GM19467 (cell line): ENCODE measurements around the gene LAMC1.

ENCODE experiments used
- ATAC-seq: cut with Tn5 transposase; IDR thresholded peaks from one replicate; pipeline ENCODE4 v1.9.1; 2021; ENCODE audit warnings: mild to moderate bottlenecking, moderate library complexity; ENCODE audit not compliant: unreplicated experiment

Gene LAMC1

DNA sequence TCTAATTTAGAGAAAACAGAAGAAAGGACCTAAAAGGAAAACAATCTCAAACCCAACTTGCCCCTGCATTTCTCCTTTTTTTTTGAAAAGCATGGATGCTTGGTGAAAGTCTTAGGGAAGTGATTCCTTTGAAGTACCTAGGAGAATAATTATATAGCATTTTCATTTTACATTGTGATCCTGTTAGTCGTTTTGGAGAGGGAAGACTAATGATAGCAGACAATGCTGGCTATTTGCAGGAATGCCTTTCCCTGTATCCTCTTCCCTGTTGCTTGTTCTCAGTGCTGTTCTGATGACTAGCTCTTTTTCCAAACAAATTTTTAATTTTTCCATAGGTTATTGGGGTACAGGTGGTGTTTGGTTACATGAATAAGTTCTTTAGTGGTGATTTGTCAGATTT is 53.9 kb downstream of the LAMC1 start:
- ATAC-seq = no peak

DNA sequence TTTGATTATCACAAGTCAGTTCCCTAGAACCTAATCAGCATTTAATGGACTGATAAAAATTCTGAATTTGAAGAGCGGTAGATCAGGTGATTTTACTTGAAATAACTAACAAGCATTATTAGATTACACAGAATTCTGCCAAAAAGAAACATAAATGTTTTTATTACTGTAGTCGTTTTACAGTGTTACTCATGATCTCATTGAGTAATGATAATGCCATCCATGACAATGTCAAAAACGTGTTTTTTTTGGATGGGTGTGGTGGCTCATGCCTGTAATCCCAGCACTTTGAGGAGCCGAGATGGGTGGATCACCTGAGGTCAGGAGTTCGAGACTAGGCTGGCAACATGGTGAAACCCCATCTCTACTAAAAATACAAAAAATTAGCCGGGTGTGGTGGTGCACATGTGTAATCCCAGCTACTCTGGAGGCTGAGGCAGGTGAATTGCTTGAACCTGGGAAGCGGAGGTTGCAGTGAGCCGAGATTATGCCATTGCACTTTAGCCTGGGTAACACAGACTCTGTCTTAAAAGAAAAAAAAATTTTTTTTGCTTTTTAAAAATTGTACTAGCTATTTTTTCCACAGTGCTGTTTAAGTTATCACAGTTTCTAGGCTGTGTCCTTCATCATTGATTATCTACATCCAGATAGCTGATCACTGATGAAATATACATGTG is 56.6 kb downstream of the LAMC1 start:
- no peak for ATAC-seq

DNA sequence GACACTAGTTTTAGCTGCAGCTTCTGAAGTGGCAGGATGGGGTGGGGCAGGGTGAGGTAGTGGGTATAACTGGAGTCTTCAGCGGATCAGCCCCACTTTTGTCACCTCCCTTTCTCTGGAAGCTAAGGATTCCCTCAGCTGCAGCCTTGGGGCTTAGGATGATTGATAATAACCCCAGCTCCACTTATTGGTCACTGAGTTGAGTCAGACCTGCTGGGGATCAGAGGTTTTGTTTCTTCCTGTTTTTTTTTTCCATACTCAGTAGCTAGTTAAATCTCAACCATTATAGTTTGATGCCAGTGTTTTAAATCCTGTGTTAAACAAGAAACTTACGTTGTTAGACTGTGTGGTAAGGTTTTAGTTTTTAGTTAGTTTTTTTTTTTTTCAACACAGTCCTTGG is 57.2 kb downstream of the LAMC1 start:
- no peak for ATAC-seq

DNA sequence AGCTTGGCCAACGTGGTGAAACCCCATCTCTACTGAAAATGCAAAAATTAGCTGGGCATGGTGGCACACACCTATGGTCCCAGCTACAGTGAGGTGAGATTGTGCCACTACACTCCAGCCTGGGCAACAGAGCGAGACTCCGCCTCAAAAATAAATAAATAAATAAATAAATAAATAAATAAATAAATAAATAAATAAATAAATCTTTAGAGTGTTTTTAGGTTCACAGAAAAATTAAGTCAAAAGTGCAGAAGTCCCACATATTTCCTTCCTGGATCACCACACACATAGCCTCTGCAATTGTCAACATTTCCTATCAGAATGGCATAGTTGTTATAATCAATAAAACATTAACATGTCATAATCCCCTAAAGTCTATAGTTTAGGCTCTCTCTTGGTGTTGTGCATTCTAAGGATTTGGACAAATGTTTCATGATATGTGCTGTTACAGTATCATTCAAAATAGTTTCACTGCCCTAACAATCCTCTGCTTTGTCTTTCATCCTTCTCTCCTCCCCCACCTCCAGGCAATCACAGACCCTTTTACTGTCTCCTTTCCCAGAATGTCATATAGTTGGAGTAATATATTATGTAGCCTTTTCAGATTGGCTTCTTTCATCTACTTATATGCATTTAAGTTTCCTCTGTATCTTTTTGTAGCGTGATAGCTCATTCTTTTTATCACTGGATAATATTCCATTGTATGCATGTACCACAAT is 58.3 kb downstream of the LAMC1 start:
- ATAC-seq = no peak

DNA sequence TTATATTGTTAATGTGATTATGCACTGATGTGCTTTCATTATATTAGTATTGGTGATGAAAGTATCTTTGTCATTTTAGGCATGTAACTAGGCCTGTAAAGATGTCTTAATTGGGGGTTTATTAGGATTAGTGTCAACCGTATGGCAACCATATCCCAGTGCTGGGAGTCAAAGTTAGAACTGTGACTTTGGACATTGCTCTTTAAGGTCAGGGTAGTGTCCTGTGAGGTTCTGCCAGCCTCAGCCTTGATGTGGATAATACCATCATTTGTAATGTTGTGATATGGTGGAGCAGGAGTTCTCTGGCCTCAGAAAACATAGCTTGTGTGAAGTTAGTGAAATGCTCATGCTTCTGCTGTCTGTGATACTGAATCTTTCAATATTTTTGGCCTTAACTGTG is 59.4 kb downstream of the LAMC1 start:
- no peak for ATAC-seq

DNA sequence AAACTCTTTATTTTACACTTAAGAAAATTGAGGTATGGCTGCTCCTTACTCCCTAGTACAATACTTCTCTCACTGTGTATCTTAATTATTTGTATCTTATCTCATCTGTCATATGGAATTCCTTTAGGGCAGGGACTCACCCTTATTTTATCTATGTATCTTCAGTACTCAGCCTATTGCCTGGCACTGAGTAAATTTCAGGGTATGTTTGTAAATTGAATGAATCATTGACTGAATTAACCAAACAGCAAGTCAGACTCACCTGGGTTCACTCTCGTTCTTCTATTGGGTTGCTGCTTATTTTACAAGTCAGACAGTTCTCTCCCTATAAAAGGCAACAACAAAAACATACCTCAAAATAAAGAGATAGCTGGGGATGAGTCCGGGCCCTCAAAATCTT is 63.8 kb downstream of the LAMC1 start:
- ATAC-seq = no peak

DNA sequence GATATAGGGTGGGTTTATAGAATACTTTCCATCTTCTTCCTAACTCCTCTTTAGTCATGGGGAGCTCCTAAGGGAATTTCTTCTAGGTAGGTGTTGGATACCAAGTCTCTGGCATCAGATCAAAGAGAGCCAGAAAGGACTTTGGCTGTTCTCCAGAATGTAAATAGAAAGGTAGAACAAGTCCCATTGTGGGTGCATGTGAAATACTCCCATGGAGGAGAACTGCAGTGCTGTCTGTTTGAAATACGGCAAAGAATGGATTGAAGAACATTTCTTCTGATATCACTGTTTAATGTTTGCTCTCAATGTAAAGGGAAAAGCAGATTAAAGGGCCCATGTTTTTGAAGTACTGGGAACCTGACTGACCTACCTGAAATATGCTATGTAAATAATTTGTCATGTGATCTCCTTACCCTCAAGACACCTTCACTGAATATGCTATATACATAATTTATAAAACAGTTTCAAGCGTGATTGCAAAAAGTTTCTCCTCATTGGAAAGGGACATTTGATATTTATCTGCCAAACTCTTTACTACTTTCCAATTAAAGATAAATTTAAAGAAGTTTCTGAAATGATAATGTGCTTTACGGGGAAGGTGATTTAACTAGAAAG is 65.9 kb downstream of the LAMC1 start:
- no peak for ATAC-seq

DNA sequence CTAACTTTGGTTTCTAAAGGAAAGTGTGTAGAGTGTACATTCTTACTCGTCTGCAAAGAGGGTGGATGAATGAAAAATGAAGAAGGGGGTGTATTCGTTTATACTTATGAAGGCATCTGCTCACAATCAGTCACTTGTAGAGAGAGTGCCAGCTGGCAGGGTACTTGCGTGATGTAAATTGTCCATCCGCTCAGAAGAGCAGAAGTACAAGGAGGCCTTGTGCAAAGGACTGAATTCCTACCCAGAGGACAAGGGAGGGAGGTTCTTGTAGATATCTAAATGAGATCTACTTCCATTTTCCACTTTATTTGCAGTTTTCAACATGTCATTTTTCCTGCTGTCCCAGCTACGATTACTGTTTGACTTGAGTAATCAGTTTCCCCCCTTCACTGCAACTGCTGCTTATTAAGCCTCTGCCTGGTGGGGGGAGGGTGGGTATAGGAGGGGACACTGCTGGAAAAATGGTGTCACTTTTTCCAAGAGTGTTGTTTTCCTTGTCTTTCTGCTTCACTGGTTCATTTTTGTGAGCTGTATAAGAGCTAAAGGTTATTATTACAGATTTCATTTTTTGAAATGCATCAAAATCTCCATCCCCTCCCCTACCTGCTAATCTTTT is 67.3 kb downstream of the LAMC1 start:
- no peak for ATAC-seq

DNA sequence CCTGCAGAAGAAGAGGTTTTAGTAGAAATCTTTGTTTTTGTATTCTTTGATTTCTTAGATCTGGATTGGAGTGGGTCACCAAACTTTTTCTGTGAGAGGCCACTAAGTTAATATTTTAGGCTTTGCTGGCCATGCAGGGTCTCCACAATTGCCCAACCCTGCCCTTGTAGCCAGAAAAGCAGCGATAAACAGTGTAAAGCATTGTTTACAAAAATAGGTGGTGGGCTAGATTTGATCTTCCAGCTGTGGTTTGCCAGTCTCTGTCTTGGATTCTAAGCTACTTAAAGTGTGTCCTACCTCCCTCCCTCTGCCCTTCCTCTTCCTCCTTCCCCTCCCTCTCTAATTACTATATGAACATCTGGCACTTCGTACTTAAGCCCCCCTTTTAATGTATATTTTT is 68.0 kb downstream of the LAMC1 start:
- ATAC-seq = no peak

DNA sequence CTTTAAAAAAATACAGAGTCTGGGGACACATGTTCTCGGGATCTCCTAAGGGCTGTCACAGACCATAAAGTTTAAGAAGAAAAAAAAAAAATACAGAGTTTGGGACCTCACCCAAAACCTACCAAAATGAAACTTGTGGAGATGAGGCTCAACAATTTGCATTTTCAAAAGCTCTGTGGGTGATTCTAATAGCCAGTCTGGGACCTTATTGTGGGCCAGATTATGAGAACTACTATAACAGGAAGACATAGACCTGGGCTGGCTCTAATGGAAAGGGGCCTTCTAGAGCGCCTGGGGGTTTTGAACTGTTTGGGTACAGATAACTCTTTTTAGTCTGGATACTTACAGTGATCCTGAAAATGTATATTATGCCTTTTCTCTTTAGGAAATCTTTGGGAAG is 69.1 kb downstream of the LAMC1 start:
- ATAC-seq = no peak

DNA sequence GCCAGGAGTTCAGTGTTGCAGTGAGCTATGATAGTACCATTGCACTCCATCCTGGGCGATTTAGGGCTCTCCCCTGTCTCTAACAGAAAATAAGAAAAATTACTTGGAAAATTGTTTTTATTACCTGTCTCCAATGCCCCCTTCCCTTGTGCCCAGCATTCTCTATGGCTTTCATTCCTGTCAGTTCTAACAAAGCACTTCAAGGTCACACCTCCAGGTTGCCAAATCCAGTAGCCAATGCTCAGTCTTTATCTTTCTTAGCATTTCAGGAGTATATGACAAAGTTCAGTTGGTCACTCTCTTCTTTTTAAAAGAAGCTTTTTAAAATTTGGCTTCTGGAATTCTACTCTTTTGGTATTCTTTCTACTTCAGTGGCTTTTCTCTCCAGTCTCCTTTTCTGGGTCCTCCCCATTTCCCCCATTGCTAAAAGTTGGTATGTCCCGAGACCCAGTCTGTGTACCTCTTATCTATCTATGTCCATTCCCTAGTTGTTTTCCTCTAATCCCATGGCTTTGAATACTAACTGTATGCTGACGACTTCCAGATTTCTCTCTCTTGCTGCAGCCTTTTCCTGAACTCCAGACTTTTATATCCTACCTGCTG is 69.9 kb downstream of the LAMC1 start:
- ATAC-seq = no peak

DNA sequence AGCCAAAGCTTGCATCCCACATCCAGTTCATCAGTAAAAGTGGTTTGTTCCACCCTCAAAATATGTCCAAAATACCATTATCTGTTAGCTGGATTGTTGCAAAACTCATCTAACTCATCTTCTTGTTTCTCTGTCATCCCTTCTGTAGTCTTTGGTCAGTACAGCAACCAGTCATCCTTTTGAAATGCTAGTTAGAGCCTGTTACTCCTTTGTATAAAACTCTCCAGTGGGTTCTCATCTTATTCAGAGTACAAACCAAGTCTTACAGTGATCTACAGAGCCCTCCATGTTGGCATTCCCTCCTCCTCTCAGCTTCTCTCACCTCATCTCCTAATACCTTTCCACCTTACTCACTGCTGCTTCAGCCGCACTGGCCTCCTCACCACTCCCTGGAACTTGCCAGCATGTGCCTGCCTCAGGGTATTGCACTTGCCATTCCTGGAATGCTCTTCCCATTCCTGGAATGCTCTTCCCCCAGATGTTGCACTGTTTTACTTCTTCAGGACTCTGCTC is 70.6 kb downstream of the LAMC1 start:
- no peak for ATAC-seq

DNA sequence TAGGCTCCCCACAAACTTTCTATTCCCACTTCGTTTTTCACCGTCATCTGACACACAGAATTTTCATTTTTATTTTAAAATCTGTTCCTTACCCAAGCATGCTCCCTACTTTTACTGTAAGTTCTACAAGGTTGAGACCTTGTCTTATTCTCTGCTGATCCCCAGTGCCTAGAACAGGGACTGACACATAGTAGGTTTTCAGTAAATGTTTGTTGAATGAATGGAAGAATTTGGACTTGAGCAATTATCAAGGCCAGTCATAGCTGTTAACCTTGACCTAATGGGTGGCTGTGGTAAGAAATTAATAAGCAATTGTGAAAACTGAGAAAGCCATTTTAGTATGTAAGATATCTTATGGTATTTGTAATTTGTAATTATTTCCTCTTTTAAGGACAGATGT is 71.1 kb downstream of the LAMC1 start:
- no peak for ATAC-seq

DNA sequence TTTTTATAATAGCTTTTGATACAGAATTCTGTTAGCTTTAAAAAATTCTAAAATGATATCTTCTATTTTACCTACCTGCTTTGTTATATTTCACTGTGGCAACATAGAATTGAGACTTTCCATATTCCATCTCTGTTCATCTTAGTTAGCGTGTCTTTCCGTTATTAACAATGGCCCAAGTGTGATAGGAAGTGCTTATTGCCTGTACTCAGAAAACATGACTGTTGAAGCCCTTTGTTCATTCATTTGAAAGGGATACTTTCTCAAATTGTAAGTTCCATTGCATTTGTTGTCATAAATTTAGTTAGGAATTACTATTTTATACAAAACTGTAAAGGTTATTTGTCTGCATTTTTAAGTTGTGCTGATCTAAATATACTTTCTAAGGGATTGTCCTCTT is 73.1 kb downstream of the LAMC1 start:
- no peak for ATAC-seq

DNA sequence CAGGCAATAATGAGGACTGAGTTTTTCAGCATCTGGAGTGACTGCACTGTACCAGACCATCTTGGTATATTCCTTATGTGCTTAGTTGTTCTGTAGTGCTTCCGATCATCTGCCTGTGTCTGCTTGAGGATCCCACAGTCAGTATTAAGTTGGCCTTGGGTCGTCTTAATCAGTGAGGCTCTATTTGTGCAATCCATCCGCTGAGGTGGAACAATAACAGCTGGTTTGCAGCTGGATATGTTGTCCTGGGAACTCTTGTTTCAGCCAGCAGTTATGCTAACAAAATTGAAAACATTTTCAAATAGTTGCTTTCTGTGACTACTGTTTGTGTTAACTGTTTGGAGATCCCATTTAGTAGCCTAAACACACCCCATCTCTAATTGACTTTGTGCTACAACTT is 73.7 kb downstream of the LAMC1 start:
- no peak for ATAC-seq

DNA sequence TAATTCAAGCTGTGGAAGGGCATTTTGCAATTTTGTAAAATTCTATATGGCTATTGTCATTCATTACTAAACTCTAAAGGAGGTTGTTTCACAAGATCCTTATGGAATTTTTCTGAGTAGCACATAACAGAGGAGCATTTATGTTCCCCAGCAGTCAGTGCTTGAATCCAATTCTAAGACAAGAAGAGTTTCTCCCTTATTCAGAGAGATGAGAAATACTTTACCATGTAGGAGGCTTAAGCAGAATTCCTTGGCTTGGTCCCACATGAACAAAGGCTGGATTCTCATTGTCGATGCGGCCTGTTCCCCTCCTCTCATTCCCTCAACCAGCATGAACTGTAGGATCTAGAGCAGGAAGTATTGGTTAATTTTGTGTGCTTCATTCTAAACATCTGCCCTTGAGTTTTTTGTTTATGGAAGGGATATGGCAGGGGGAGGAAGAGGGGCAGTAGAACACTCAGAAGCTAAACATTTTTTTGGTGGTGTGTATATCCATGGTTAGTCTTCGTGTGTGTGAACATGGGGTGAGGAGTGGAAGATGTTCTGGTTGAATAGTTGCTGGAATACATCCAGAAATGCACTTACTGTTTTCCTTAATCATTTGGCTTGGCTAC is 74.3 kb downstream of the LAMC1 start:
- no peak for ATAC-seq

DNA sequence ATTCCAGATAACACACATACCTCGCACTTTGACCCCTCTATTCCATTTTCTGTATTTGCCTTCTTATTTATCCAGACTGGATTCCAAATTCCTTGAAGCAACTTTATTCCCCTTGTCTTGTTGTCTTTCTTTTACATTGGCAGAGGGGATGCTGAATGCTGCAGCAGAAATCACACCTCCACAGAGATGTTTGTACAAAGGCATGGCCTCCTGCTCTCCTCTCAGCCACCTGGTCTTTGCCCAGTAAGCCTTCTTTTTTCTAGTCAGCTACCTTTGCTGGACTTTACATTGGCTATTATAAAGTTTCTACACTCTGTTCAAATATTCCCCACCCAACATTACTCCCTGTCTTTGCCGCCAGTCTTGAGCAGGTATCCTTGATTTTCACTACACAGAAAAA is 75.1 kb downstream of the LAMC1 start:
- no peak for ATAC-seq

DNA sequence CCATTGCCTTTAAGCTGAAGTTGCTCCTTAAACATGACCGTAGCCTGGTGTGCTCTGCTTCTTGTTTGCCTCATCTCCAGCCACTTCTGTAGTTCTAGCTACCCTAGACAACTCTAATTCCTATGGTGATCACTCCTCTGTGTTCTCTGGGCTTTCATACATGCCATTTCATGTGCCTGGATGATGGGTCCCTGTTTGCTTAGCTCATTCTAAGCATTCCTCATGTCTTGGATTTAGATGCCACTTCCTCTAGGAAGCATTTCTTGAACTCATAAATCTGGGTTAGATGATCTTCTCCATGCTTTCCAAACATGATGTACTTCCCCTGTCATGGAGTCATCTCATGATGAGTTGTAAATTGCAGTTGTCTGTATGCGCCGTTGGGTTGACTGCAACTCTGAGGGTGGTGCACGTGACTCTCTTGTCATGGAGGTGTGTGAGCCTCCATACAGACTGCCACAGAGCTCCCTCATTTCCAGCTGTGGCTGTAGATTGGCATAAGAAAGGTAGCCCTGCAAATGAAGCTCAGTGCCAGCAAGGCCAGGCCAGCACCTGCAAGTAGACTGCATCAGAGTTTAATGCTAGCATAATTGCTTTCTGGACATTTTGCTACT is 77.2 kb downstream of the LAMC1 start:
- no peak for ATAC-seq

DNA sequence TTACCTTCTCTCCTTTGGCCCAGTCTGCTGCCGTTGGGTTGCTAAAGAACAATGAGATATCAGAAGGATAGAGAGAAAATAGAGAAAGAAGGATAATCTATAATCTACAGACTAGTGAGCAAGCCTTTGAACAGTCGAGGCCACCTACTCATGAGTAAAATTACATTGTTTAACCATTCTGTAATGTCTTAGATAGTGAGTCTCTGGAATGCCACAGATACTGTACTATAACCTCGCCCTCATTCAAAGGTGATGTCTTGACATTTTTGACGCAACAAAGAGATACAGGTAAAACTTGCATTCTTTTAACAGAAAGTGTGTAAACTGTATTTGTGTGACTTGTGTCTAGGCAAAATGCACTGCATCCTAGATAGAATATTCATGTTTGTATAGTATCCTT is 77.9 kb downstream of the LAMC1 start:
- ATAC-seq = no peak

DNA sequence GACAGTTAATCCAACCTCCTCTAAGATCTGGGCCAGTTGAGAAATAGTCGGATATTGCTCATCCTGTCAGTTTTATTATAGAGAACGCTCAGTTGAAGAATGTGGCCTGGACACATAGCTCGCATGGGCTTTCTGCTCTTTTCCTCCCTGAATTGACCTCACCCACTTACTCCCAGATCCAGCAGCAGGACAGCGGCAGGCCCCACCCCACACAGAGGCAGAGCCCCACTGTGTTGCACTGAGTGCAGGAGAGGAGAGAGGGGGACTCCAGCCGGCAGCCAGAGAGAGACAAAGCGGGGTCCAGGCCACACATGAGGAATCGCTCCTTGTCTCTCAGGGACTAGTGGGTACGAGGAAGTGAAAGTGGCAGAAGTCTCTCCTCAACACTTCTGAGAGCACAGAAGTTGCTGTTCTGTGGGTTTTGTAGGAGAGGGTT is 78.6 kb downstream of the LAMC1 start:
- ATAC-seq = peak; percentile 54
